ENCODE data around the gene FRMD3.

FRMD3 gene

DNA sequence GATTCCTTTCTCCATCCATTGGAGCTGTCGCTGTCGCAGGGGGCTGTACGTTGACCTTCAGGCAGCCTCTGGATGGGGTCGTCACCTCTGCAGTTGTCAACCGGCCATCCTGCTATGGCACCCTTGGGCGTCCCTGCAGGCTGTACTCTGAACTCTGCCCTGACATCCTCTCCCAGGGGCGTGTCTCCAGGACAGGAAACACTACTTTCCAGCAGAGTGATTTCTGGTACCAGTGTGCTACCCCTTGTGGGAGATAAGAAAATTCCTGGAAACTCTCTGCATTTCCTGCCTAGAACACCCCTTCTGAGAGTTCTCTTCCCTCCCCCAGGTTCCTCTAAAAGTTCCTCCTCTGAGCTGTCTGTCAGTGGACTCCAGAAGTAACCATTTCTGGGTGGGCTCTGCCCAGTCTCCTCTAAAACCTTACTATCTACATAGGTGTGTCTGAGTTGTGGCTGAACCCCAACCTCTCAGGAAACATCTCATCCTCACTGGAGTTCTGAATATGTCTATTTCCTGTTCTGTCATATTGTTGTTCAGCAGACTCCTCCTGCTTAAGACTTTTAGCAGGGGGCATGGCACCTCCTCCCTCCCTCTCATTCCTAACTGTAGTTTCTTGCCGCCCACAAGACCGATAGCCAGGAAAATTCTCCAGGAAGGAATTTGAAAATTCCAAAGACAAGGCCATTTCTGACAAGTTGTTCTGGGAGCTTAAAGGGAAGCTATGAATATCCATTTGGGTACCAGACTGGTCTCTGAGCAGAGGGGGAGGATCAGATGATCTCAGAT lies 329.9 kb downstream of the FRMD3 start:
- TF ChIP-seq, protein P1, sequence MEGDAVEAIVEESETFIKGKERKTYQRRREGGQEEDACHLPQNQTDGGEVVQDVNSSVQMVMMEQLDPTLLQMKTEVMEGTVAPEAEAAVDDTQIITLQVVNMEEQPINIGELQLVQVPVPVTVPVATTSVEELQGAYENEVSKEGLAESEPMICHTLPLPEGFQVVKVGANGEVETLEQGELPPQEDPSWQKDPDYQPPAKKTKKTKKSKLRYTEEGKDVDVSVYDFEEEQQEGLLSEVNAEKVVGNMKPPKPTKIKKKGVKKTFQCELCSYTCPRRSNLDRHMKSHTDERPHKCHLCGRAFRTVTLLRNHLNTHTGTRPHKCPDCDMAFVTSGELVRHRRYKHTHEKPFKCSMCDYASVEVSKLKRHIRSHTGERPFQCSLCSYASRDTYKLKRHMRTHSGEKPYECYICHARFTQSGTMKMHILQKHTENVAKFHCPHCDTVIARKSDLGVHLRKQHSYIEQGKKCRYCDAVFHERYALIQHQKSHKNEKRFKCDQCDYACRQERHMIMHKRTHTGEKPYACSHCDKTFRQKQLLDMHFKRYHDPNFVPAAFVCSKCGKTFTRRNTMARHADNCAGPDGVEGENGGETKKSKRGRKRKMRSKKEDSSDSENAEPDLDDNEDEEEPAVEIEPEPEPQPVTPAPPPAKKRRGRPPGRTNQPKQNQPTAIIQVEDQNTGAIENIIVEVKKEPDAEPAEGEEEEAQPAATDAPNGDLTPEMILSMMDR (IDR thresholded peaks at IDR 0.05) = no peak
- Histone ChIP-seq H3K27ac (no peak overlapping the region), H3K9me3 (no peaks in the 10 kb centered on the region), H3K4me1 (ENCODE audit: control insufficient read depth in 1 of 2, insufficient read depth in 1 of 2, low read depth in 1 of 2, low read length in 1 of 2) (no peaks in the 10 kb centered on the region), H3K36me3 (no peaks in the 10 kb centered on the region), H3K4me3 (ENCODE audit: low read depth in 1 of 2, low read length in 1 of 2) (no peak overlapping the region), H3K27me3 (peaks cover 4% of the 10 kb centered on the region)

- Histone ChIP-seq H3K27me3 (peaks cover 6% of the 10 kb centered on the region), H3K9me3 (no peaks in the 10 kb centered on the region), H3K4me3 (ENCODE audit: low read depth in 1 of 2, low read length in 1 of 2) (no peak overlapping the region), H3K36me3 (no peaks in the 10 kb centered on the region), H3K27ac (no peak overlapping the region), H3K4me1 (ENCODE audit: control insufficient read depth in 1 of 2, insufficient read depth in 1 of 2, low read depth in 1 of 2, low read length in 1 of 2) (no peaks in the 10 kb centered on the region)
- TF ChIP-seq, protein P1 (IDR thresholded peaks at IDR 0.05) = no peak
Measured at GRCh38 chr9:83204047-83204446, 334.2 kb downstream of the FRMD3 start.

GRCh38 chr9:83200531-83200930 lies 337.7 kb downstream of the FRMD3 start:
- no peak overlapping the region for H3K4me3 ChIP-seq (ENCODE audit: low read depth in 1 of 2, low read length in 1 of 2)
- no peaks in the 10 kb centered on the region for H3K4me1 ChIP-seq (ENCODE audit: control insufficient read depth in 1 of 2, insufficient read depth in 1 of 2, low read depth in 1 of 2, low read length in 1 of 2)
- TF ChIP-seq, protein P1 (IDR thresholded peaks at IDR 0.05) = no peak
- no peak overlapping the region for H3K27ac ChIP-seq
- no peaks in the 10 kb centered on the region for H3K36me3 ChIP-seq
- peaks cover 22% of the 10 kb centered on the region for H3K27me3 ChIP-seq
- H3K9me3 ChIP-seq = no peaks in the 10 kb centered on the region

DNA sequence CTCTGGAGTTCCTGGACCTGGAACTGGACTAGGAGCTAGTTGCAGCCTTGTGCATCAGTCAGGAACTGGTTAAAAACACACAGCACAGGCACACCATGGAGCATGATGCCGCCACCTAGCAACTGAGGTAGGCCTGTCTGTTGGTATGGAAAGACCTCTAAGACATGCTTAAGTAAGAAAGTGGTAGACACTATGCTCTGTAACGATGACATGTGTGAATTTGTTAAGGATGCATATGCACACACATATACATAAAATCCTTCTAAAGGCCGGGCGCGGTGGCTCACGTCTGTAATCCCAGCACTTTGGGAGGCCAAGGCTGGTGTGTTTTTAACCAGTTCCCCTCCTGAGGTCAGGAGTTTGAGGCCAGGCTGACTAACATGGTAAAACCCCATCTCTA lies 338.4 kb downstream of the FRMD3 start:
- H3K36me3 ChIP-seq = no peaks in the 10 kb centered on the region
- peaks cover 22% of the 10 kb centered on the region for H3K27me3 ChIP-seq
- TF ChIP-seq, protein P1 (IDR thresholded peaks at IDR 0.05) = no peak
- no peaks in the 10 kb centered on the region for H3K4me1 ChIP-seq (ENCODE audit: control insufficient read depth in 1 of 2, insufficient read depth in 1 of 2, low read depth in 1 of 2, low read length in 1 of 2)
- H3K4me3 ChIP-seq (ENCODE audit: low read depth in 1 of 2, low read length in 1 of 2) = no peak overlapping the region
- no peaks in the 10 kb centered on the region for H3K9me3 ChIP-seq
- no peak overlapping the region for H3K27ac ChIP-seq

GRCh38 chr9:83199240-83199639 lies 339.0 kb downstream of the FRMD3 start:
- Histone ChIP-seq H3K4me1 (ENCODE audit: control insufficient read depth in 1 of 2, insufficient read depth in 1 of 2, low read depth in 1 of 2, low read length in 1 of 2) (no peaks in the 10 kb centered on the region), H3K36me3 (no peaks in the 10 kb centered on the region), H3K9me3 (no peaks in the 10 kb centered on the region), H3K4me3 (ENCODE audit: low read depth in 1 of 2, low read length in 1 of 2) (no peak overlapping the region), H3K27me3 (peaks cover 22% of the 10 kb centered on the region), H3K27ac (no peak overlapping the region)
- TF ChIP-seq, protein P1 (IDR thresholded peaks at IDR 0.05) = no peak

Data from neutrophil (primary cell).